GM12892 (cell line): ENCODE results near the gene PASK.

Experiments used
- POLR2A ChIP-seq: IDR thresholded peaks from 2 replicates; pipeline ENCODE4 v1.6.1; 2011; ENCODE audit warnings: low read depth, low read length, control low read depth
- POLR2AphosphoS5 ChIP-seq: IDR thresholded peaks from 2 replicates; pipeline ENCODE4 v1.6.1; 2011; ENCODE audit warnings: low read depth, low read length, control low read depth

DNA sequence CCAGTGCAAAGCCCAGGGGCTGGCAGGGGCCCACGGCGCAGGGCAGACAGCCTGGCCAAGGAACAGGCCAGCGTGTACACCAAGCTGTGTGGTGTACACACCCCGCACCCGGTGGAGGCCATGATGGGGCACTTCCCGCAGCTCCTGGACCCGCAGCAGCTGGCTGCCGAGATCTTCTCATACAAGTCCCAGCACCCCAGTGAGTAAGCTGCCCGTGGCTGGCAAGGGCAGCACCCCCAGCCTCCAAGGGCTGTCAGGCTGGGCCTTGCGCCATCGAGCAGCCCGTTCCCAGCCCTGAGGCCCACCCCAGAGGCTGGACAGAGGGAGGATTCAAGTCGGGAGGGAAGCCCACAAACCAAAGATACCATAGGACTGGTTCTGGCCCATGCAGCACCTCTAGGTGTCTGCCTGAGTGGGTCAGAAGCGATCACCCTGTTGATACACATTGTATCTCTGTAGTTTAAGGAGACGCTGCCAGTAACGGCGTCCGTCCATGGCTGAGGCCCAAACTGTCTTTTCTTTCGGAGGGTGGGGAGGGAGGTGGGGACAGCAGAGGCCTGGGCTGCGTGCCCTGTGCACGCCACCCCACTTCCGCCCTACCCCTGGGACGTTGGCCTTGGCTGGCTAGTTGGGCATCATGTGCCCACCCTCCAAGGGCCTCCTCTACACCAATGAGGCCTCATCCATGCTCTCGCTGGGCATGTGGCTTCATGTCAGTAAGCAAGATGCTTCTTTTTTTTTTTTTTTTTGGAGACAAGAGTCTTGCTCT is 30.4 kb downstream of the PASK start:
- TF ChIP-seq POLR2A (no peak), POLR2AphosphoS5 (no peak)
